Measurements from ENCODE around the gene INSM1.

The INSM1 gene

DNA sequence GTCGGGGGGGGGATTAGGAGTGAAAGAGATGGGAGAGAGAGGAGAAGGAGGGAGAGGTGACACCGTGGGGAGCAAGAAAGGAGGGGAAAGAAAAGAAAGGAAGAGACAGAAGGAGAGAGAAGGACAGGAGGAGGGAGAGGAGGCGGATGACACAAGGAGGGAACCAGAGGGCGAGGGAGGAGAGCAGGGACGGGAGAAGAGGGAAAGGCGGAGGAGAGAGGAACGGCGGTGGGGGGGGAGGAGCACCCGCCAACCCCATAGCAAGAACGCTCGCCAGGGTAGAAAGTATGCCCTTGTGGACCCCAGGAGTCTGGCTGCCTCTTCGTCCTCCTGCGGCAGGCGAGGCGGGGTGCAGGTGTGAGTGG is 4.5 kb upstream of the INSM1 start:
- DNase-seq: no peak

DNA sequence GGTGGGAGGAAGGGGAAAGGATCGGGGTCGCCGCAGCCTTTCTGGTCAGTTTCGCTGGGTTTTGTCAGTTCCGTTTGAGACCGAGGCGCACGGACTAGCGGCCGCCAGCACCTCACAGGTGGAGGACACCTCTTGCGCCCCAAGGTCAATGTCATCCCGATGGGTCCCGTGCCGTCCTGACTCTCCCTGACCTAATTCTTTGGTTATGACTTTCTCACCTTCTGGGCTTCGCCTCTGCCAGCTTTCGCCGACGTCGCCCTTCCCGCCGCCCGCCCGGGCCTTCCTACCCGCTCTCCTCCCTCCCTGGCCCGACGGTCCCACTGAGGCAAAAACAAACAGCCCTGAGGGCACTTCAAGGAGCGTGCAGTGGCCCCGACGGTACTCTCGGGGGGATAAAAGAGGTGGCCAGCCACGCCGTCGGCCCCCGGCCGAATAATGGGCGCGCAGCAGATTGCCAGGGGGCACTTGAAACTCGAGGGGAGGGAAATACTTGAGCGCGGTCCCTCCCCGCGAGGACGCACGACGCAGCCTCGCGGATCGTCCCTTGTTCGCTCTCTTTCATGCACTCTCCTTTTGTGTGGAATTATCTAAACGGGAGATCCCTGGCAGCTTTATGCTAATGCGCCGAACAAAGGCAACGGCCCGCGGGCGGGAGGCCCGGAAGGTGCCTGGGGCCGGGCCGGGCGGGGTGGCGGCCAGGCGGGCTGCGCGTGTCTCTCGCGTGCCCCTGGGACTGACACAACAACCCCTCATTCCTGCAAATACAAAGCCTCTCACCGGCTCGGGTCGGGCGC is 3.9 kb upstream of the INSM1 start:
- no peak for DNase-seq

DNA sequence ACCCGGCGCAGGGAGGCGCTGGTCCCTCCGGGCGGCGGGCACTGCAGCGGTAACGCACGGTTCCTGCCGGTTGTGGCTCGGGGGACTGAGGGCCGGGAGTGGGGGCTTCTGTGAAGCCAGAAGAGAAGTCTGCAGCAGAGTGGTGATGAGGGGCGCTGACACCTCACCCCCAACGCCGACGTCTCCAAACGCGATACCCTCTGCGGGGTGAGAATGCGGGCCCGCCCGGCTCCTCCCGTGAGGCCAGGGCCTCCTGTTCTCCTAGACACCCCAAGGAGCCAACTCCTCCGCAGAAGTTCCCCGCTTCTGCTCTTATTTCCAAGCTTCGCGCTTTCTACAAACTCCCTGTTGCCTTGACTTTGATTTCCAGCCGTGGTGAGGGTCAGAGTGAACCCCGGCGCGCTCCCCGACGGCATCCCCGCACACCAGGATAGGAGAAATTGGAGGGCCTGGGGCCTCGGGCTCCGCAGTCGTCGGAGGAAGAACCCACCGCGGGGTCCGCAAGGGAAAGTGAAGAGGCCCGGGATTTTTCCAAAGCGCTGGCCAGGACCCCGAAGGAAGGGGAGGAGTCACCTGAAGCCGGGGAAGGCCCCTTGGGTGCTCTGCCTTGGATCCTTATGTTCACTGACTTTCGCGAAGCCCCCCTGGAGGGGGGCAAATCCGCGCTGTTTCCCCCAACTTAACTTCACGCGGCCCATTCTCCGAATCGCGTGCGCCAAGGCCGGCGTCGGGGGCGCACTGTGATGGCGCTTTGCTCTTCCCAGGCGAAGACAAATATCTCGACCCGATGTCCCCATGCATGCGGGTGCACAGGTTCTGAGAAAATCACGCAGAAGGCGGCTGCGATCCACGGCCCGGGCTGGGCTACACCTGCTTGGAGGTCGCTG is 3.1 kb upstream of the INSM1 start:
- no peak for DNase-seq

DNA sequence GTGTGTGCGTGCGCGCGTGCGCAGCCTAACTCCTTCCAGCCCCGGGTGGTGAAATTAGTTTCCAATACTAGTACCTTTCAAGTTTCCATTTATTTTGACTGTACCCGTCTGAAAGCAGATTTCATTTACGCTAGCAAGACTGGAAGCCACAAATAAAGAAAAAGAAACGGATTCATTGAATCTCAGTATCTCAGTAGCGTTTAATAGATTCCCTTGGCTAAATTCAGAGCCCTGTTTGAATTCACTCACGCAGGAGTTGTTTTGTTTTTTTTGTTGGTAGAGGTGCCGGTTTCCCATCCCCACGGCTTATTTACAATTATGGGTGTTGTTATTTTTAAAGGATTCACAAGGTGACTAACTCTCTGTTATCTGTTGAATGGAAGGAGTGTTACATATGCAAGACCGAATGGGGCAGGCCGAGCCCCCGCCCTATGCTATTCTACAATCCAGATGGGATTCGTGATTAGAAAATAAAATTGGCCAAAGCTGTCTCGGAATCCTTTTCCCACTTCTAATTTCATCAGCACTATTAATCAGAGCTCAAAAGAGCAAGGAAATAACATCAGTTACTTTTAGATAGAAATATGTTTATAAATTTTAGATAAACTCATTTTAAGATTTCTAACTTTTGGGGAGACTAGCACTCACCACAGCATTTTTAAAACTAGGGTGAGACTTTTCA is 2.3 kb upstream of the INSM1 start:
- no peak for DNase-seq

DNA sequence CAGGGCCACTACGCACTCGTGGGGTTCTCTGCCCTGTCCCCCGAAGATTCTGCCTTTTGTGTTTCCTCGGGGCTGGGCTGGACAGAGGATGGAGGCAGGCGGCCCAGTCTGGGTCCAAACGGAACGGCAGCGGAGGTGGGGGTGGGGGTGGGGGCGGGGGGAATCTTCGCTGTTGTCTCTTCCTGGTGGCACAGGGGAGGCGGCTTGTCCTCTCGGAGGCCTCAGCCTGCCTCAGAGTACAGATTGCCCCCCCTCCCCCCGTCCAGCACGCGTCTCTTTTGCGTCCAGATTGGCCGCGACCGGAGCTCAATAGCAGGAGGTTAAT is 1.4 kb upstream of the INSM1 start:
- no peak for DNase-seq

DNA sequence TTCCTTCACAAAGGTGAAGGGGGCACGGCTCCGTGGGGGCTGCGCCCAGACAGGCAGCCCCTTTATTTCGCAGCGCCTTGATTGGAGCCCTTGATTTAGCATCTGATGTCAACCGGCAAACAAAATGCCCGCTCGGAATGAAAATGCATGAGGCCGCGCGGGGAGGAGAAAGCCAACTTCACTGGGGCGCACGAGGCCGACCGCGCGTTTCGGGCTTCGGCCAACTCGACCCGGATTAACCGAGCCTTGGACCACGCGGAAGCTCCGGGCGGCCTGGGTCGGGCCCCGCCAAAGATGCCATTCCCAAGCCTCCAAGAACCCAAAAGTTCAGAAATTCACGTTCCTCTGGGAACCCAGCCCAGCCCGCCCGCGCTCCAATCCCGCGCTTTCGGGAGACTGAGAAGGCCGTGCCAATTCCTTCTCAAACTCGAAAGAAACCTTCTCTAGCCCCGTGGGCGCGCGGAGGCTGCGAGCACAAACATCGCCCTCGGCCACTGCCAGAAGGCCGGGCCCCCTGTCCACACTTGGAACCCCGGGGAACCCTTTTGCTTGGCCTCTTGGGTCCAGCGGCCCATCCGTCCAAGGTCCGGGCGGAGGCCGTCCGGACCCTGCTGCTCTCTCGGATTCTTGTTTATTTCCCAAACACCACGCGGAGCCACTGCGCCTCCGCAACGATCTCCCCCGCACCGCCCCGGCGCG is 879 bp upstream of the INSM1 start:
- no peak for DNase-seq

DNA sequence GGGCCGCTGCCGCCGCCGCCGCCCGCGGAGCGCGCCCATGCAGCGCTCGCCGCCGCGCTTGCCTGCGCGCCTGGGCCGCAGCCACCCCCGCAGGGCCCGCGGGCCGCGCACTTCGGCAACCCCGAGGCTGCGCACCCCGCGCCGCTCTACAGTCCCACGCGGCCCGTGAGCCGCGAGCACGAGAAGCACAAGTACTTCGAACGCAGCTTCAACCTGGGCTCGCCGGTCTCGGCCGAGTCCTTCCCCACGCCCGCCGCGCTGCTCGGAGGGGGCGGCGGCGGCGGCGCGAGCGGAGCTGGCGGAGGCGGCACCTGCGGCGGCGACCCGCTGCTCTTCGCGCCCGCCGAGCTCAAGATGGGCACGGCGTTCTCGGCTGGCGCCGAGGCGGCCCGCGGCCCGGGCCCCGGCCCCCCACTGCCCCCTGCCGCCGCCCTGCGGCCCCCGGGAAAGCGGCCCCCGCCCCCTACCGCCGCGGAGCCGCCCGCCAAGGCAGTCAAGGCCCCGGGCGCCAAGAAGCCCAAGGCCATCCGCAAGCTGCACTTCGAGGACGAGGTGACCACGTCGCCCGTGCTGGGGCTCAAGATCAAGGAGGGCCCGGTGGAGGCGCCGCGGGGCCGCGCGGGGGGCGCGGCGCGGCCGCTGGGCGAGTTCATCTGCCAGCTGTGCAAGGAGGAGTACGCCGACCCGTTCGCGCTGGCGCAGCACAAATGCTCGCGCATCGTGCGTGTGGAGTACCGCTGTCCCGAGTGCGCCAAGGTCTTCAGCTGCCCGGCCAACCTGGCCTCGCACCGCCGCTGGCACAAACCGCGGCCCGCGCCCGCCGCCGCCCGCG is 730 bp downstream of the INSM1 start:
- no peak for DNase-seq

DNA sequence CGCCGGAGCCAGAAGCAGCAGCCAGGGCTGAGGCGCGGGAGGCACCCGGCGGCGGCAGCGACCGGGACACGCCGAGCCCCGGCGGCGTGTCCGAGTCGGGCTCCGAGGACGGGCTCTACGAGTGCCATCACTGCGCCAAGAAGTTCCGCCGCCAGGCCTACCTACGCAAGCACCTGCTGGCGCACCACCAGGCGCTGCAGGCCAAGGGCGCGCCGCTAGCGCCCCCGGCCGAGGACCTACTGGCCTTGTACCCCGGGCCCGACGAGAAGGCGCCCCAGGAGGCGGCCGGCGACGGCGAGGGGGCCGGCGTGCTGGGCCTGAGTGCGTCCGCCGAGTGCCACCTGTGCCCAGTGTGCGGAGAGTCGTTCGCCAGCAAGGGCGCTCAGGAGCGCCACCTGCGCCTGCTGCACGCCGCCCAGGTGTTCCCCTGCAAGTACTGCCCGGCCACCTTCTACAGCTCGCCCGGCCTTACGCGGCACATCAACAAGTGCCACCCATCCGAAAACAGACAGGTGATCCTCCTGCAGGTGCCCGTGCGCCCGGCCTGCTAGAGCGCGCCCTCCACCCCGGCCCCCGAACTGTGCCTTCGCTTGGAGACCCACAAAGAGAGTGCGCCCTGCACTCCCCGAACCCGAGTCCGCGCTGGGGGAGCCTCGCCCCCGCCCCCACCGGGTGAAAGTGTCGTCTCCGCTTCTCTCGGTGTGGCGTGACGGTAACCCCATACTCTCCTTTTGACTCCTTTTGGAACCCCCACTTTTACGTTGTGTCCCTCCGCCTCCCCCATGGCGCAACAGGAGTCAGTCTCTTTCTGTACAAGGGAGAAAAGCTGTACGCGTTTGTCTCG is 1.6 kb downstream of the INSM1 start:
- DNase-seq: peak in 1 of 5 experiments; percentile 44

DNA sequence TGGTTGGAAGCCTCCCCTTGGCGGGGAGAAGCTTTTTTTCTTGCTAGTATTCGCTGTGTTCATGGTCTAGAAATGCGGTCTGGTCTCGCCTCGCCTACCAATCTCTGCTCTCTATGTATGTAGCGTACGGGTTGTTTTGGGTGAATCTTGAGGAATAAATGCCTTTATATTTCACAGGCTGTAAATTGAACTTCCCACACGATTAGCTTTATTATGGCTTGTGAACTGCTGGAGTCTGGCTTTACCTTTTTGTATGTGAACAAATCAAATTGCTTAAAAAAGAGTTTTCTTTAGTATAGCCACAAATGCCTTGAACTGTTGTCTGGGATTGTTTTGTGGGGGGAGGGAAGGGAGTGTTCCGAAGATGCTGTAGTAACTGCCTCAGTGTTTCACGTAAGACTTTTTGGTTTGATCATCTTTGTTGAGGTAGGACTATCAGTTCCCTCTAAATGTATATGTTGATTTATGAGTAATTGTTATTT is 2.2 kb downstream of the INSM1 start:
- no peak for DNase-seq

DNA sequence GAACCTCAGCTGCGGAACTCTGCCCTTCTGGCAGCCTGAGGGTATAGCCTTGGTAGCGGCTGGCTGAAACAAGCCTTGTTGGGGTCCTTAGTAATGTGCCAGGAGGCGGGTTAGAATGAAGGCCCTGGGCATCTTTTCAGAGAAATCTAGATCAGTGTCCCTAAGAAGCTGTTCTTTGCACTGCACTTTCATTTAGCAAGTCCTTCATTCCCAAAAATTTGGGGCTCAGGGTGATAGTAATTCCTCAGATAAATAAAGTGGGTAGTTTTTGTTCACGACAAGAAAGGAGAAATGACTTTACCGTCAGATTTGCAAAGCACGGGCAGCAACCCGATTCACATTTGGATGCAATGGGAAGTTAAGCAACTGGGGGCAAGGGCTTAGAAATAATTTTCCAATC is 3.2 kb downstream of the INSM1 start:
- no peak for DNase-seq

DNA sequence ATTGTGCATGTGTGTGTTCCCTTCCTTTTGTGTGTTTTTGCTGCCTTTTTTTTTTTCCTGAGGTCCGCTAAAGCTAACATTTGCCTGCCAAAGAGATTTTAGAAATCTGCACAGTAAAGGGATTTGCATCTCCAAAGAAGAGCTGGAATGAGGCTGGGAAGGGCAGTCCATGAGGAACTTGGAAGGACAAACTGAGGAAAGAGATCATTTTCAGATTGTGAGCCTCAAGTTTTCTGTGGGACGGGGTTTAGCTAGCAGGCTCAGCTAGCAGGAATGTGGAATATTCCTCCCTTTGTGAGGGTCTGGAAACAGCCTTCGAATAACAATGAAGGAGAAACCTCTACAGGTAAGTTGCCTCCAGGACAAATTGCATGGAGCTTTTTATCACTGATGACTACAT is 3.8 kb downstream of the INSM1 start:
- DNase-seq: no peak

DNA sequence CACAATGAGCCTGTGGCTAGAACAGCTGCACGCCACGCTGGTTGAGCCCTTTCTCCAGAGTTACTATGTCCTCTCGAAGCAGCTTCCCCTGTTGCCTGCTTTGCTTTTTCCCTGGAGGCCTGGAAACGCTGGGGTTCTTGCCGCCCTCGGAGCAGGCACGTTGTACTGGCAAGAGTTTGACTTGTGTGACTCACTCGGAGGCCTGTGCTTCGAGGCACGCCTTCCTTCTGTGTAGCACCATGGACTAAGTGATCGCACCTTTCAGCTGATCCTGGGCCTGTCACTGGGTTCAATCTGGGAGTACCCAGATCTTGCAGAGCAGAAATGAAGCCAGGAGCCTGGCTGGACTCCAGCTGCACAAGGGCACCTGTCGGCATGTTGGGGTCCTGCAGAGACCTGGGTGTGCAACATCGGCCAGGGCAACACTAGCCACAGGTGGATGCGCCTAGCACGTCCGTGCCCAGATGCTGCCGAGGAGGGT is 5.2 kb downstream of the INSM1 start:
- DNase-seq: no peak

DNA sequence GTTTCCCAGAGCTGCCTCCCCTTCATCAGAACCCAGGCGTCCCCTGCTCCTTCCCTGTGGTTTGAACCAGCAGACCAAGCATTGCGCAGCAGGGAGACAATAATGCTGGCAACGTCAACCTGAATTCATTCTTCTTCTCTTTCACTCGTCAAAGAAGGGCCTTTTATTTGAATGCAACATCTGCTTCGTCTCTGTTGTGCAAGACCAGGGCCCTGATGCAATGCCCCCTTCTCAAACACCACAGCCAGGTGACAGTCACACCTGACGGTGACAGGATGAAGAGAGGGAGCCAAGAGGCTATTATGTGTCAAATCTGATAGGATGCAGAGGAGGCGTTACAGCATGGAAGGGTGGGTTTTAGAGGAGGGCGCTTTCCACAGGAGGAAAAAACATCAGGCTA is 8.0 kb downstream of the INSM1 start:
- no peak for DNase-seq

DNA sequence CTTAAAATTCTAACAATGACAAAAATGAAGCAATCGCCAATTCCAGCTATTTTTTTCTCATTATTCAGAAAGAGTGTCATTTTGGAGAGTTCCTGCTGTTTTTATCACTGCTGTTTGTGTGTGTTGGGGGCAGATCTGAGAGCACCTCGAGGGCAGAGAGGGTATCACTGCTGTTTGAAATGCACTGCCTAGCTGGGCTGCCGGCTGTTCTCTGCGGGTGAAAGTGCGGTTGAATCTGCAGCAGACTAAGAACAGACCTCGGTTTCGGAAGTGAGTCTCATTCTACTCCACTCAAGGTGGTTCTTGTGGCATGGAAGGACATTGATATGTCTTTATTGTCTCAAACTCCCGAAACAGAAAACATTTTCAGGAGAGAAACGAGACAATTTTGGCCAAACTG is 18.3 kb downstream of the INSM1 start:
- DNase-seq: no peak

DNA sequence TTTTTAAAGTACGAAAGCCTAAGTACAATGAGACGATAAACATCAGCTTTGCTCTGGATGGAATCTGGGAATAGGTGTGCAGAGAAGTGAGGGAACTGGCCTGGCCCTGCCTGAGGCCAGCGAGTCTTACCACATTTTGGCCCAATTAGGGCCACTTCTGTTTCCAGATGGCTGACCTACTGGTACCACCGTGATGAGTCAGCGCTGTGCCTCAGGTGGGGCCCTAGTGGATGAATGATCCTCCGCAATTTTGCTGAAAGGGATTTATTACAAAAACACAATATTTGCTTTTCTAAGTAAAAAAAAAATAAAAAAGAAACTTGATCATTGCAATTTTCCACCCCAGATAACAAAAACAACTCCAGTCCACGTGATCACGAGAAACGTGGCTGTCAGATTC is 22.5 kb downstream of the INSM1 start:
- no peak for DNase-seq

DNA sequence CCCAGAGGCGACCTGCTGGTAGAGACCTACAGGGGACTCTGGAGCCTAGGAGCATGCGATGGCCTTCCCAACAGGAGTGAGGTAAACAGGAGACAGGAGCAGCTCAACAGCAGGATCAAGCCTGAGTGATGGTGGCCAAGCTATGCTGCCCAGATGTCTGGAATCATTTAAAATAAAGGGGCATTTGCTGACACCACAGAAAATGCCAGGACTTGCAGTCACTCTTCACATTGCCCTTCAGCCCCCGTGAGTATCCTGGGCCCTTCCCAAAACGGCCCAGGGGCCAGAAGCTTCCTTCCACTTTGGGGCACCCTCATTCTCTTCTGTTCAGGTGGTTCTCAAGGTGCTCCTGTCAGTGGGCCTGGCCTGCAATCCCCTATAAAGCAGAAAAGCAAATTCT is 23.2 kb downstream of the INSM1 start:
- no peak for DNase-seq

DNA sequence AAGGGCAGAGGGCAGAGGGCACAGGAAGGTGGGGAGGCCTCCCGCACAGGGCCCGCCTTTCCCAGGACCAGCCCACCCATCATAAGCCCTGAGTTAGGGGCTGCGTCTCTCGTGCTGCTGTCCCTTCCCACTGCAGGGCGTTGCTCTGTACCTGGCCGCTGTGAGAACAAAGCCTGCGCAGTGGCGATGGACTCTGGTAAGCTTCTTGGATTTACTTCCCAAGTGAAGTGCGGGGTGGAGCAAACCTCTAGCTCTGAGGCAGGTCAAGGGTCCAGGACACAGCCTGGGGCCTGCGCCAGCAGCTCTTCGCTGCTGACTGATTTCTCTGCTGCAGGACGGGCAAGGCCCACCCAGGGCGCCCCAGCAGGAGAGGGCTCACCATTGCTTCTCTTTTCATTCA is 23.9 kb downstream of the INSM1 start:
- no peak for DNase-seq

DNA sequence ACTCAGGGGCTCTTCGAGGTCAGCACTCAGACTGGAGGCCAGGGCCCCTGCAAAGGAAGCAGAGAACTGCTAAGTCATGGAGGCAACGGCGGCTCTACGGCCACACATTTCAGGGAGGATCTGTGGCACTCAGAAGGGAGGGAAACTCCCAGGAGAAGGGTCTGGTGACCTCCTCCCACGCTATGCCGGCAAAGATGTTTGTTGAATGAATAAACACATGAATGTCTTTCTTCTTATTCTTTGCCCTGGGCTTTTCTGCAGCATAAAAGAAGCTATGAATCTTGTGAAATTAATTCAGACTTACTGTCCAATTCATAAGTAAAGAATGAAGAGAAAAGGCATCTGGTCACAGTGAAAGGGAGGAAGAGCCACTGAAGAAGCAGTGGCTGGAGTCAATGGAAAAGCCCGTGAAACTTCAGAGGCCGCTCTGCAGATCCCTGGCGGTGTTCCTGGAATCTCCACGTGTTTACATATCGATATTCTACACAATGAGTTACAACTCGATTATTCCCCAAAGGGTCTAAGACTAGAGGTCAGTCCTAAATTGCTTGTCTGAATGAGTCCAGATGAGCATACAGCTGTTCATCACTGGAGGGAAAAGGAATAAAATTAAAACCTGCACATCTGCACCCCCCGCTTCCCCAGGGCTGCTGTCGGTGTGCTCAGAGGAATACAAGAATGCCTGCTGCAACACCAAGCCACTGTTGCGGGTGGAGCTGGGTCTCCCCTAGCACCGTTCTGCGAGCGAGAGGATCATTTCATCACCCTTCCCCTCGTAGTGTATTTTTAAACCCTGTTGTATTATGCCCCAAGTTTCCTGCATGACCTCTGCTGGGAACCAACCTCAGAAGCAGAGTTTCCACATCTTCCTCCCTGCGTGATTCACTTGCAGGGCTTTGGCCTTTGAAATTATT is 25.6 kb downstream of the INSM1 start:
- no peak for DNase-seq

DNA sequence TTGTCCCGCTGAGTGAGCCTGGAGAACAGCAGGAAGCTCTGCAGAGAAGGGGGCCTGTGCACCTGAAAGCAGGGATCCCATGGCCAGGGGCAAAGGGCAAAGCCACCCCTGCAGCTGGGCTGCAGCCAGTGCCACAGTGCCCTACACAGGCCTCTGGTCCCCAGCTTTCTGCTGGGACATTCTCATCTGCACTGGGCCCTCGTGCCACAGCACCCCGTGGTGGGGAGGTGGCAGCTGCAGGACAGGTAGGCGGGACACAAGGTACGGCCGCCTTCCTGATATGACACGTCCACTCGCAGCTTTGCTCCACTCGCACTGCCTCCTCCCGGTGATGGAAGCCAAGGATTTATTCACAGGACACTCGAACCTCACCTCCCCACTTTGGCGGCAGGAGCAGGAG is 27.2 kb downstream of the INSM1 start:
- DNase-seq: no peak

All from T-helper 2 cell (primary cell).